ENCODE results near the gene NBPF3. TPM values are rescaled to one million over a fixed set of nuclear protein-coding genes. Genes with fewer than 3 reads are reported as not detected.

The NBPF3 gene
- polyA plus RNA-seq, 2 of the 4 experiments (the other 2 are of a cell fraction) = 7.4 to 8.5 TPM

DNA sequence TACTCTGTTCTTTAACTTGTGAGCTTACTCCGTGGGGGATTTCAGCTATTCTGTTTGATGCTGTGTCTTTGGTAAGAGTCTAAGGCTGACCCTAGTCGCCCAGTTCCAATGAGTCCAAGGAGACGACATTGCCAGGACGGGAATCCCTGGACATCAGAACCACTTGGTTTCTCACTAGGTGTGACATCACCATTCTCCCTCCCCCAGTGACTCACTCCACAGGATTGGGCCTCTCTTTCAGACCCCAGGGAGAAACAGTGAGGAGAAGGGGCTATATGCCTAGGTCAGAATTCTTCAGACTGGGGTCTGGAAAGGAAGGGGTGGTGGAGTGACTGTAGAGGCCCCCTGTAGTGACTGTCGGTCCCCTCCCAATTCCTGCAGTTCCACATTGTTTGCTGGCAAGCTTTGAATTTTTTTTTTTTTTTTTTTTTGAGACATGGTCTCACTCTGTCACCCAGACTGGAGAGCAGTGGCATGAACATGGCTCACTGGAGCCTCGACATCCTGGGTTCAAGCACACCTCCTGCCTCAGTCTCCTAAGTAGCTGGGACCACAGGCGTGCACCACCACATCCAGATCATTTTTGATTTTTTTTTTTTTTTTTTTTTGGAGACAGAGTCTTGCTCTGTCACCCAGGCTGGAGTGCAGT, 90.6 kb downstream of the NBPF3 start:
- no peak overlapping the region for H3K4me2 ChIP-seq
- FAIRE-seq (no peak), DNase-seq (ENCODE audit: low read depth in 1 of 2, low spot score in 1 of 2) (no peak), ATAC-seq (no peak)
- 37% methylated on average over 7 of the region's 7 CpGs for WGBS (ENCODE audit: missing lambda C conversion rate)
- ChIA-PET POLR2A (no interaction called here), CTCF (interaction anchor here (0.6 to 1.6 kb wide), 3 partner anchors 45 to 160 kb away, joined by 3 to 5 read pairs (median 3); no protein-coding TSS in a partner anchor)
- no peak for TF ChIP-seq HOXB5 (CRISPR knock-in tag; IDR thresholded peaks at IDR 0.05)
- no peak for TF ChIP-seq BCL3 (IDR thresholded peaks at IDR 0.05)
- TF ChIP-seq SMC3 (IDR thresholded peaks at IDR 0.05) = no peak
- TF ChIP-seq EP300 (IDR thresholded peaks at IDR 0.05) = no peak
- TF ChIP-seq, protein P1, sequence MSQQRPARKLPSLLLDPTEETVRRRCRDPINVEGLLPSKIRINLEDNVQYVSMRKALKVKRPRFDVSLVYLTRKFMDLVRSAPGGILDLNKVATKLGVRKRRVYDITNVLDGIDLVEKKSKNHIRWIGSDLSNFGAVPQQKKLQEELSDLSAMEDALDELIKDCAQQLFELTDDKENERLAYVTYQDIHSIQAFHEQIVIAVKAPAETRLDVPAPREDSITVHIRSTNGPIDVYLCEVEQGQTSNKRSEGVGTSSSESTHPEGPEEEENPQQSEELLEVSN (IDR thresholded peaks at IDR 0.05; ENCODE audit: borderline replicate concordance, low read depth) = no peak
- no peak for TF ChIP-seq POLR2AphosphoS2 (conservative IDR thresholded peaks at IDR 0.05; ENCODE audit: low read length)
- no peak for TF ChIP-seq ZC3H11A (IDR thresholded peaks at IDR 0.05)
- no peak for TF ChIP-seq ZSCAN20 (CRISPR knock-in tag; IDR thresholded peaks at IDR 0.05)
- no peak for TF ChIP-seq JUNB (IDR thresholded peaks at IDR 0.05)
- no peaks in the 10 kb centered on the region for H3K9me3 ChIP-seq
- H3K4me1 ChIP-seq = no peaks in the 10 kb centered on the region
- no peak overlapping the region for H3K27ac ChIP-seq
- no peak overlapping the region for H3K4me3 ChIP-seq

DNA sequence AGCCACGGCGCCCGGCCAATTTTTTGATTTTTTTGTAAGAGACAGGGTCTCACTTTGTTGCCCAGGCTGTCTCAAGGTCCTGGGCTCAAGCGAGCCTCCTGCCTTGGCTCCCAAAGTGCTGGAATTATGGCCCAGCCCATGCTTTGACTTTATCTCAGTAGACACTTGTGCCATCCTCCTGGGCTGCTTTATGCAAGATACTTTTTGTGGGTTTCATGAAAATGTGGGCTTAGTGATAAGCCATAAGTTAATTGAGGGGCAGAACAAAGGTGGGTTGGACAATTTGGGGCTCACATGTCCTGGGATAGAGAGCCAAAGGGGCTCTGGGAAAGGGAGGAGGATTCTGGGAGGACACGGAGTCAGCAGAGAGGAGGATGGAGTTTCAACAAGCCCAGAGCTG, 91.3 kb downstream of the NBPF3 start:
- ChIA-PET POLR2A (no interaction called here), CTCF (interaction anchor here (1.0 to 1.2 kb wide), 2 partner anchors 10 to 44 kb away, joined by 3 read pairs; no protein-coding TSS in a partner anchor)
- FAIRE-seq = no peak

More for the DNA sequence above, 91.3 kb downstream of the NBPF3 start:
- no peak for DNase-seq (ENCODE audit: low read depth in 1 of 2, low spot score in 1 of 2)
- no peak for ATAC-seq
- Histone ChIP-seq H3K9me3 (no peaks in the 10 kb centered on the region), H3K4me1 (no peaks in the 10 kb centered on the region), H3K4me2 (no peak overlapping the region), H3K27ac (no peak overlapping the region), H3K4me3 (no peak overlapping the region)
- no peak for TF ChIP-seq HES2 (IDR thresholded peaks at IDR 0.05)
- no peak for TF ChIP-seq HOXB5 (CRISPR knock-in tag; IDR thresholded peaks at IDR 0.05)
- TF ChIP-seq ELK1 (IDR thresholded peaks at IDR 0.05; ENCODE audit: low read depth, low read length) = no peak
- TF ChIP-seq CHD2 (IDR thresholded peaks at IDR 0.05; ENCODE audit: low read length, partially characterized antibody) = no peak
- TF ChIP-seq ZC3H11A (IDR thresholded peaks at IDR 0.05) = no peak
- no peak for TF ChIP-seq HOXA7 (CRISPR knock-in tag; IDR thresholded peaks at IDR 0.05)
- no peak for TF ChIP-seq TFCP2L1 (CRISPR knock-in tag; IDR thresholded peaks at IDR 0.05)
- no peak for TF ChIP-seq EHMT2 (IDR thresholded peaks at IDR 0.05; ENCODE audit: low read depth)
- TF ChIP-seq MAFK (IDR thresholded peaks at IDR 0.05; ENCODE audit: partially characterized antibody) = no peak
- no peak for TF ChIP-seq FOSL2 (IDR thresholded peaks at IDR 0.05)
- no peak for TF ChIP-seq FOSL2 (CRISPR knock-in tag; IDR thresholded peaks at IDR 0.05)
- TF ChIP-seq CBX8 (IDR thresholded peaks at IDR 0.05) = no peak
- TF ChIP-seq JUNB (IDR thresholded peaks at IDR 0.05) = no peak
- TF ChIP-seq CEBPB (IDR thresholded peaks at IDR 0.05) = no peak
- TF ChIP-seq ZSCAN20 (CRISPR knock-in tag; IDR thresholded peaks at IDR 0.05) = no peak
- TF ChIP-seq, protein P2, sequence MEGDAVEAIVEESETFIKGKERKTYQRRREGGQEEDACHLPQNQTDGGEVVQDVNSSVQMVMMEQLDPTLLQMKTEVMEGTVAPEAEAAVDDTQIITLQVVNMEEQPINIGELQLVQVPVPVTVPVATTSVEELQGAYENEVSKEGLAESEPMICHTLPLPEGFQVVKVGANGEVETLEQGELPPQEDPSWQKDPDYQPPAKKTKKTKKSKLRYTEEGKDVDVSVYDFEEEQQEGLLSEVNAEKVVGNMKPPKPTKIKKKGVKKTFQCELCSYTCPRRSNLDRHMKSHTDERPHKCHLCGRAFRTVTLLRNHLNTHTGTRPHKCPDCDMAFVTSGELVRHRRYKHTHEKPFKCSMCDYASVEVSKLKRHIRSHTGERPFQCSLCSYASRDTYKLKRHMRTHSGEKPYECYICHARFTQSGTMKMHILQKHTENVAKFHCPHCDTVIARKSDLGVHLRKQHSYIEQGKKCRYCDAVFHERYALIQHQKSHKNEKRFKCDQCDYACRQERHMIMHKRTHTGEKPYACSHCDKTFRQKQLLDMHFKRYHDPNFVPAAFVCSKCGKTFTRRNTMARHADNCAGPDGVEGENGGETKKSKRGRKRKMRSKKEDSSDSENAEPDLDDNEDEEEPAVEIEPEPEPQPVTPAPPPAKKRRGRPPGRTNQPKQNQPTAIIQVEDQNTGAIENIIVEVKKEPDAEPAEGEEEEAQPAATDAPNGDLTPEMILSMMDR (IDR thresholded peaks at IDR 0.05) = no peak
- 66% methylated on average over 5 of the region's 5 CpGs for WGBS (ENCODE audit: missing lambda C conversion rate)

All from A549 (cell line).